Measurements from ENCODE around the gene SSX2IP. TPM values are rescaled to one million over a fixed set of nuclear protein-coding genes. Genes with fewer than 3 reads are reported as not detected.
"Not testable (repeated sequence)": the region's sequence is repeated elsewhere in the genome, so short reads cannot be mapped to it uniquely, and the experiment has no call there.

SSX2IP gene
- total RNA-seq, 1 experiment from 2014 or later = 13.1 TPM

DNA sequence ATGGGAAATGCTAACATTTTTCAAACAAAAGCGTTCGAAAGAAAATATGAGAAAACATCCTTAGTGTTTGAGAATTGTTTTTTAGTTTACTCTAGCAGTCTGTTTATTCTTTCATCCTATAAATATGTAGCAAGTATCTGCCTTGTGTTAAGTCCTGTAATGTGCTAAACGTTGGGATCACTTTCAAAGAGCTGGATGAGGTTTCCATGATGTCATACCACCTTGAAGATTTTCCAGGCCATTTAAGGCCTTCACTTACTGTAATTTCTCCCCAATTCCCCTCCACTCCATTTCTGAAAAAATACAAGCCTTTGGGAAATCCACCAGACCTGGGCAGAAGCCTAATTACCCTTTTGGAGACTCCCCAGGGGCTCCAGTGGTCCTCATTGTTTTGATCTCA, 91.8 kb downstream of the SSX2IP start:
- in situ Hi-C loops (cut with HindIII; ENCODE audit: low sequenced_read_pairs) = no loop called here
- DNase-seq (ENCODE audit: low spot score) = no peak

DNA sequence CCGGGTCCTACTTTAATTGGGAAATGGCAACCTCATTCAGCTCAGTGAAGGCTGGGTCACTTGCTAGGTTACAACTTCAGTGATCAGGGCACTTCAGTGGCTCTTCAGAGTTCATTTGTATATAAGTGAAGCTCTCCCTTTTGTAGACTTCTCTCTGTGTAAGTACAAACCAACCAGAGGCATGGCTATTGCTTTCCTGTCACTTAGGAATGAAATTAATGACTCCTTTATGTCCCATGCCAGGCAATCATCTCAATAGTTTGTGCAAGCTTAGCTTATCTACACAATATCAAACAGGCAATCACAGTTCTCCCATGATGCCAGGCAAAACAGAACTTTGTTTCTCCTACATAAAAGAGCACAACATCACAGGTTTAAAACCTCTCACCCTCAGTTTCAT, 93.2 kb downstream of the SSX2IP start:
- in situ Hi-C loops (cut with HindIII; ENCODE audit: low sequenced_read_pairs) = no loop called here
- DNase-seq (ENCODE audit: low spot score) = no peak

DNA sequence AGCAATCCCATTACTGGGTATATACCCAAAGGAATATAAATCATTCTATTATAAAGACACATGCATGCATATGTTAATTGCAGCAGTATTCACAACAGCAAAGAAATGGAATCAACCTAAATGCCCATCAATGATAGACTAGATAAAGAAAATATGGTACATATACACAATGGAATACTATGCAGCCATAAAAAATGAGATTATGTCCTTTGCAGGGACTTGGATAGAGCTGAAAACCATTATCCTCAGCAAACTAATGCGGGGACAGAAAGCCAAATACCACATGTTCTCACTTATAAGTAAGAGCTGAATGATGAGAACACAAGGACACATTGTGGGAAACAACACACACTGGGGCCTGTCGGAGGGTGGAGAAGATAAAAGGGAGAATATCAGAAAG, 95.3 kb downstream of the SSX2IP start:
- in situ Hi-C loops (cut with HindIII; ENCODE audit: low sequenced_read_pairs); DNase-seq (ENCODE audit: low spot score): not testable (repeated sequence)

Other genes starting within 250 kb of the SSX2IP start
- 56.9 and 76.8 TPM in 2 replicates for gene RPF1, start 211.2 kb downstream of the SSX2IP start, total RNA-seq (2014; rRNA removed; shearing (Covaris generic))
- gene SPATA1, start 184.1 kb downstream of the SSX2IP start, total RNA-seq (2014; rRNA removed; shearing (Covaris generic)) = not detected in 2 replicates
- gene GNG5, start 183.9 kb downstream of the SSX2IP start, total RNA-seq (2014; rRNA removed; shearing (Covaris generic)) = 65.8 and 117 TPM in 2 replicates
- gene CTBS, start 116.0 kb downstream of the SSX2IP start, total RNA-seq (2014; rRNA removed; shearing (Covaris generic)) = 3.6 and 3.9 TPM in 2 replicates
- not detected in 2 replicates for gene LPAR3, start 202.7 kb upstream of the SSX2IP start, total RNA-seq (2014; rRNA removed; shearing (Covaris generic))